ENCODE measurements around the gene KRTAP4-5. TPM values are rescaled to one million over a fixed set of nuclear protein-coding genes. Genes with fewer than 3 reads are reported as not detected.
"Not testable (repeated sequence)": the region's sequence is repeated elsewhere in the genome, so short reads cannot be mapped to it uniquely, and the experiment has no call there.

The KRTAP4-5 gene
- total and polyA plus RNA-seq, 2 of the 13 experiments (the other 11 are each of a cell fraction or from before 2014, with no cell fraction given): not detected

GRCh38 chr17:41101586-41102259 lies 47.9 kb downstream of the KRTAP4-5 start, which contains the start of gene KRTAP4-16:
Gene KRTAP4-16 (minus strand): TSS chr17:41102209. CDS start chr17:41102209, 0 bp downstream.
- 0 out of 2 replicates have a peak, but pooled peaks have one; percentile 40 for TF ChIP-seq PCBP1 (IDR thresholded peaks at IDR 0.05; ENCODE audit: borderline replicate concordance, low read depth, low read length)
- TF ChIP-seq, protein P1, sequence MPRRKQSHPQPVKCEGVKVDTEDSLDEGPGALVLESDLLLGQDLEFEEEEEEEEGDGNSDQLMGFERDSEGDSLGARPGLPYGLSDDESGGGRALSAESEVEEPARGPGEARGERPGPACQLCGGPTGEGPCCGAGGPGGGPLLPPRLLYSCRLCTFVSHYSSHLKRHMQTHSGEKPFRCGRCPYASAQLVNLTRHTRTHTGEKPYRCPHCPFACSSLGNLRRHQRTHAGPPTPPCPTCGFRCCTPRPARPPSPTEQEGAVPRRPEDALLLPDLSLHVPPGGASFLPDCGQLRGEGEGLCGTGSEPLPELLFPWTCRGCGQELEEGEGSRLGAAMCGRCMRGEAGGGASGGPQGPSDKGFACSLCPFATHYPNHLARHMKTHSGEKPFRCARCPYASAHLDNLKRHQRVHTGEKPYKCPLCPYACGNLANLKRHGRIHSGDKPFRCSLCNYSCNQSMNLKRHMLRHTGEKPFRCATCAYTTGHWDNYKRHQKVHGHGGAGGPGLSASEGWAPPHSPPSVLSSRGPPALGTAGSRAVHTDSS (CRISPR knock-in tag; conservative IDR thresholded peaks at IDR 0.05): no peak
- FAIRE-seq (no peak), DNase-seq (ENCODE audit: low spot score) (no peak), ATAC-seq (no peak)
- H3K27me3 ChIP-seq (ENCODE audit: control insufficient read depth in 1 of 2, insufficient read depth in 2 of 2, low read length in 2 of 2): peaks cover 0 to 11% of the 10 kb centered on the region in 2 experiments; a peak in 2 of 5 replicates
- H3K4me2 ChIP-seq (ENCODE audit: low read depth, low read length): no peak within 1 kb of the TSS
- no peak within 1 kb of the TSS for H3K27ac ChIP-seq (ENCODE audit: extremely low read length, insufficient read depth, low read length)
- H3K79me2 ChIP-seq (ENCODE audit: insufficient read depth, low read length): no peaks in the 10 kb centered on the region
- BruUV-seq (replicated peaks): no TSS peak
- no peaks in the 10 kb centered on the region for H3K4me1 ChIP-seq (ENCODE audit: insufficient read depth, low read length)
- ChIA-PET POLR2A (no interaction called here), CTCF (ENCODE audit: low intra/inter-chr PET ratio, low total read pairs) (no interaction called here)
- no peak within 1 kb of the TSS for H3K9ac ChIP-seq (ENCODE audit: insufficient read depth, low read depth, low read length)
- no peak within 1 kb of the TSS for H2AFZ ChIP-seq (ENCODE audit: low read length)
- no peaks in the 10 kb centered on the region for H3K36me3 ChIP-seq (replicated peaks in 1 of 2; ENCODE audit: control insufficient read depth in 1 of 2, insufficient read depth in 2 of 2, low read length in 2 of 2)
- intact Hi-C loops (cut with micrococcal nuclease; ENCODE audit: unreplicated experiment) (no loop called here), in situ Hi-C loops (cut with HindIII; ENCODE audit: extremely low pct_ligation_motif_present, low pct_unique_long_range_greater_than_20kb) (no loop called here)
- no peaks in the 10 kb centered on the region for H4K20me1 ChIP-seq (ENCODE audit: insufficient read depth, low read length)
- 21% methylated on average over 10 of the region's 10 CpGs for WGBS (ENCODE audit: low lambda C conversion rate)
- H3K4me3 ChIP-seq (replicated peaks in 1 of 3; ENCODE audit: insufficient read depth in 1 of 3, low read depth in 2 of 3, low read length in 3 of 3): no peak within 1 kb of the TSS
- H3K9me3 ChIP-seq (ENCODE audit: low read length): no peaks in the 10 kb centered on the region

GRCh38 chr17:41099682-41100480 lies 49.7 kb downstream of the KRTAP4-5 start:
- H3K36me3 ChIP-seq (replicated peaks in 1 of 2; ENCODE audit: control insufficient read depth in 1 of 2, insufficient read depth in 2 of 2, low read length in 2 of 2); H3K4me2 ChIP-seq (ENCODE audit: low read depth, low read length); FAIRE-seq; H3K9ac ChIP-seq (ENCODE audit: insufficient read depth, low read depth, low read length); H3K79me2 ChIP-seq (ENCODE audit: insufficient read depth, low read length); DNase-seq (ENCODE audit: low spot score); ATAC-seq; H3K4me1 ChIP-seq (ENCODE audit: insufficient read depth, low read length); H3K27ac ChIP-seq (ENCODE audit: extremely low read length, insufficient read depth, low read length); BruUV-seq (replicated peaks); in situ Hi-C loops (cut with HindIII; ENCODE audit: extremely low pct_ligation_motif_present, low pct_unique_long_range_greater_than_20kb); H2AFZ ChIP-seq (ENCODE audit: low read length); CTCF ChIA-PET (ENCODE audit: low intra/inter-chr PET ratio, low total read pairs); intact Hi-C loops (cut with micrococcal nuclease; ENCODE audit: unreplicated experiment); H4K20me1 ChIP-seq (ENCODE audit: insufficient read depth, low read length); H3K9me3 ChIP-seq (ENCODE audit: low read length); H3K4me3 ChIP-seq (replicated peaks in 1 of 3; ENCODE audit: insufficient read depth in 1 of 3, low read depth in 2 of 3, low read length in 3 of 3); POLR2A ChIA-PET: not testable (repeated sequence)
- peaks cover 0 to 11% of the 10 kb centered on the region in 2 experiments; a peak in 2 of 5 replicates for H3K27me3 ChIP-seq (ENCODE audit: control insufficient read depth in 1 of 2, insufficient read depth in 2 of 2, low read length in 2 of 2)
- WGBS (ENCODE audit: low lambda C conversion rate): 15% methylated on average over 7 of the region's 7 CpGs

Small RNA genes within 50 kb of the gene (small RNA-seq; reads per million reads assigned to genes)
- 0 reads per million in 3 experiments for gene KRTAP4-17P (ENCODE audit: insufficient read depth in 2 of 3, insufficient read length in 3 of 3, low read depth in 2 of 3, low replicate concordance in 1 of 3)

Other genes starting within 250 kb of the KRTAP4-5 start
Only the 30 nearest of the 40 such genes appear.
- gene KRTAP3-2, start 149.9 kb downstream of the KRTAP4-5 start, total RNA-seq (2016; rRNA removed; fragmentation: Illumina TruSeq; extraction: Trizol): not detected in 2 replicates
- gene KRTAP3-2, start 149.9 kb downstream of the KRTAP4-5 start, polyA plus RNA-seq (2011; rRNA removed): not detected in 2 replicates
- 0.29 and 0.81 TPM in 2 replicates for gene KRTAP3-1, start 140.7 kb downstream of the KRTAP4-5 start, total RNA-seq (2016; rRNA removed; fragmentation: Illumina TruSeq; extraction: Trizol)
- gene KRTAP3-1, start 140.7 kb downstream of the KRTAP4-5 start, polyA plus RNA-seq (2011; rRNA removed): 3.7 and 3.8 TPM in 2 replicates
- gene KRTAP1-5, start 122.6 kb downstream of the KRTAP4-5 start, total RNA-seq (2016; rRNA removed; fragmentation: Illumina TruSeq; extraction: Trizol): not detected in 2 replicates
- gene KRTAP1-5, start 122.6 kb downstream of the KRTAP4-5 start, polyA plus RNA-seq (2011; rRNA removed): 0.07 and 0.09 TPM in 2 replicates
- gene KRTAP1-4, start 119.6 kb downstream of the KRTAP4-5 start, total RNA-seq (2016; rRNA removed; fragmentation: Illumina TruSeq; extraction: Trizol): not detected in 2 replicates
- not detected in 2 replicates for gene KRTAP1-4, start 119.6 kb downstream of the KRTAP4-5 start, polyA plus RNA-seq (2011; rRNA removed)
- gene KRTAP1-3, start 115.0 kb downstream of the KRTAP4-5 start, total RNA-seq (2016; rRNA removed; fragmentation: Illumina TruSeq; extraction: Trizol): not detected in 2 replicates
- not detected in 2 replicates for gene KRTAP1-3, start 115.0 kb downstream of the KRTAP4-5 start, polyA plus RNA-seq (2011; rRNA removed)
- gene KRTAP1-1, start 108.4 kb downstream of the KRTAP4-5 start, total RNA-seq (2016; rRNA removed; fragmentation: Illumina TruSeq; extraction: Trizol): not detected in 2 replicates
- not detected in 2 replicates for gene KRTAP1-1, start 108.4 kb downstream of the KRTAP4-5 start, polyA plus RNA-seq (2011; rRNA removed)
- gene KRTAP2-1, start 102.5 kb downstream of the KRTAP4-5 start, total RNA-seq (2016; rRNA removed; fragmentation: Illumina TruSeq; extraction: Trizol): not detected in 2 replicates
- gene KRTAP2-1, start 102.5 kb downstream of the KRTAP4-5 start, polyA plus RNA-seq (2011; rRNA removed): not detected in 2 replicates
- gene KRTAP2-2, start 94.6 kb downstream of the KRTAP4-5 start, total RNA-seq (2016; rRNA removed; fragmentation: Illumina TruSeq; extraction: Trizol): not detected in 2 replicates
- gene KRTAP2-2, start 94.6 kb downstream of the KRTAP4-5 start, polyA plus RNA-seq (2011; rRNA removed): not detected in 2 replicates
- not detected in 2 replicates for gene KRTAP2-3, start 89.7 kb downstream of the KRTAP4-5 start, total RNA-seq (2016; rRNA removed; fragmentation: Illumina TruSeq; extraction: Trizol)
- gene KRTAP2-3, start 89.7 kb downstream of the KRTAP4-5 start, polyA plus RNA-seq (2011; rRNA removed): 0.24 and 0.25 TPM in 2 replicates
- not detected in 2 replicates for gene KRTAP2-4, start 83.9 kb downstream of the KRTAP4-5 start, total RNA-seq (2016; rRNA removed; fragmentation: Illumina TruSeq; extraction: Trizol)
- gene KRTAP2-4, start 83.9 kb downstream of the KRTAP4-5 start, polyA plus RNA-seq (2011; rRNA removed): not detected in 2 replicates
- gene KRTAP4-7, start 65.7 kb downstream of the KRTAP4-5 start, total RNA-seq (2016; rRNA removed; fragmentation: Illumina TruSeq; extraction: Trizol): not detected in 2 replicates
- gene KRTAP4-7, start 65.7 kb downstream of the KRTAP4-5 start, polyA plus RNA-seq (2011; rRNA removed): not detected in 2 replicates
- not detected in 2 replicates for gene KRTAP4-8, start 51.7 kb downstream of the KRTAP4-5 start, total RNA-seq (2016; rRNA removed; fragmentation: Illumina TruSeq; extraction: Trizol)
- gene KRTAP4-8, start 51.7 kb downstream of the KRTAP4-5 start, polyA plus RNA-seq (2011; rRNA removed): not detected in 2 replicates
- gene KRTAP4-16, start 47.6 kb downstream of the KRTAP4-5 start, total RNA-seq (2016; rRNA removed; fragmentation: Illumina TruSeq; extraction: Trizol): not detected in 2 replicates
- gene KRTAP4-16, start 47.6 kb downstream of the KRTAP4-5 start, polyA plus RNA-seq (2011; rRNA removed): not detected in 2 replicates
- gene KRTAP4-9, start 44.4 kb downstream of the KRTAP4-5 start, total RNA-seq (2016; rRNA removed; fragmentation: Illumina TruSeq; extraction: Trizol): not detected in 2 replicates
- not detected in 2 replicates for gene KRTAP4-9, start 44.4 kb downstream of the KRTAP4-5 start, polyA plus RNA-seq (2011; rRNA removed)
- not detected in 2 replicates for gene KRTAP4-11, start 31.5 kb downstream of the KRTAP4-5 start, total RNA-seq (2016; rRNA removed; fragmentation: Illumina TruSeq; extraction: Trizol)
- not detected in 2 replicates for gene KRTAP4-11, start 31.5 kb downstream of the KRTAP4-5 start, polyA plus RNA-seq (2011; rRNA removed)
- not detected in 2 replicates for gene KRTAP4-12, start 25.6 kb downstream of the KRTAP4-5 start, total RNA-seq (2016; rRNA removed; fragmentation: Illumina TruSeq; extraction: Trizol)
- not detected in 2 replicates for gene KRTAP4-12, start 25.6 kb downstream of the KRTAP4-5 start, polyA plus RNA-seq (2011; rRNA removed)
- gene KRTAP4-6, start 9.3 kb downstream of the KRTAP4-5 start, total RNA-seq (2016; rRNA removed; fragmentation: Illumina TruSeq; extraction: Trizol): not detected in 2 replicates
- not detected in 2 replicates for gene KRTAP4-6, start 9.3 kb downstream of the KRTAP4-5 start, polyA plus RNA-seq (2011; rRNA removed)
- gene KRTAP4-4, start 10.9 kb upstream of the KRTAP4-5 start, total RNA-seq (2016; rRNA removed; fragmentation: Illumina TruSeq; extraction: Trizol): not detected in 2 replicates
- not detected in 2 replicates for gene KRTAP4-4, start 10.9 kb upstream of the KRTAP4-5 start, polyA plus RNA-seq (2011; rRNA removed)
- gene KRTAP4-3, start 18.4 kb upstream of the KRTAP4-5 start, total RNA-seq (2016; rRNA removed; fragmentation: Illumina TruSeq; extraction: Trizol): not detected in 2 replicates
- not detected in 2 replicates for gene KRTAP4-3, start 18.4 kb upstream of the KRTAP4-5 start, polyA plus RNA-seq (2011; rRNA removed)
- not detected in 2 replicates for gene KRTAP4-2, start 28.4 kb upstream of the KRTAP4-5 start, total RNA-seq (2016; rRNA removed; fragmentation: Illumina TruSeq; extraction: Trizol)
- gene KRTAP4-2, start 28.4 kb upstream of the KRTAP4-5 start, polyA plus RNA-seq (2011; rRNA removed): not detected in 2 replicates
- gene KRTAP4-1, start 35.1 kb upstream of the KRTAP4-5 start, total RNA-seq (2016; rRNA removed; fragmentation: Illumina TruSeq; extraction: Trizol): not detected in 2 replicates
- not detected in 2 replicates for gene KRTAP4-1, start 35.1 kb upstream of the KRTAP4-5 start, polyA plus RNA-seq (2011; rRNA removed)
- gene KRTAP9-1, start 40.1 kb upstream of the KRTAP4-5 start, total RNA-seq (2016; rRNA removed; fragmentation: Illumina TruSeq; extraction: Trizol): not detected in 2 replicates
- not detected in 2 replicates for gene KRTAP9-1, start 40.1 kb upstream of the KRTAP4-5 start, polyA plus RNA-seq (2011; rRNA removed)
- not detected in 2 replicates for gene KRTAP9-2, start 76.8 kb upstream of the KRTAP4-5 start, total RNA-seq (2016; rRNA removed; fragmentation: Illumina TruSeq; extraction: Trizol)
- not detected in 2 replicates for gene KRTAP9-2, start 76.8 kb upstream of the KRTAP4-5 start, polyA plus RNA-seq (2011; rRNA removed)
- not detected in 2 replicates for gene KRTAP9-3, start 82.6 kb upstream of the KRTAP4-5 start, total RNA-seq (2016; rRNA removed; fragmentation: Illumina TruSeq; extraction: Trizol)
- not detected in 2 replicates for gene KRTAP9-3, start 82.6 kb upstream of the KRTAP4-5 start, polyA plus RNA-seq (2011; rRNA removed)
- gene KRTAP9-8, start 88.2 kb upstream of the KRTAP4-5 start, total RNA-seq (2016; rRNA removed; fragmentation: Illumina TruSeq; extraction: Trizol): not detected in 2 replicates
- not detected in 2 replicates for gene KRTAP9-8, start 88.2 kb upstream of the KRTAP4-5 start, polyA plus RNA-seq (2011; rRNA removed)
- gene KRTAP9-4, start 99.9 kb upstream of the KRTAP4-5 start, total RNA-seq (2016; rRNA removed; fragmentation: Illumina TruSeq; extraction: Trizol): not detected in 2 replicates
- not detected in 2 replicates for gene KRTAP9-4, start 99.9 kb upstream of the KRTAP4-5 start, polyA plus RNA-seq (2011; rRNA removed)
- not detected in 2 replicates for gene KRTAP9-9, start 105.6 kb upstream of the KRTAP4-5 start, total RNA-seq (2016; rRNA removed; fragmentation: Illumina TruSeq; extraction: Trizol)
- not detected in 2 replicates for gene KRTAP9-9, start 105.6 kb upstream of the KRTAP4-5 start, polyA plus RNA-seq (2011; rRNA removed)
- not detected in 2 replicates for gene KRTAP9-6, start 115.6 kb upstream of the KRTAP4-5 start, total RNA-seq (2016; rRNA removed; fragmentation: Illumina TruSeq; extraction: Trizol)
- not detected in 2 replicates for gene KRTAP9-6, start 115.6 kb upstream of the KRTAP4-5 start, polyA plus RNA-seq (2011; rRNA removed)
- gene KRTAP9-7, start 125.9 kb upstream of the KRTAP4-5 start, total RNA-seq (2016; rRNA removed; fragmentation: Illumina TruSeq; extraction: Trizol): not detected in 2 replicates
- not detected in 2 replicates for gene KRTAP9-7, start 125.9 kb upstream of the KRTAP4-5 start, polyA plus RNA-seq (2011; rRNA removed)
- gene KRTAP29-1, start 153.0 kb upstream of the KRTAP4-5 start, total RNA-seq (2016; rRNA removed; fragmentation: Illumina TruSeq; extraction: Trizol): not detected in 2 replicates
- not detected in 2 replicates for gene KRTAP29-1, start 153.0 kb upstream of the KRTAP4-5 start, polyA plus RNA-seq (2011; rRNA removed)

Measured in HepG2 (cell line).